Measurements from ENCODE around the gene SDK1. TPM values are rescaled to one million over a fixed set of nuclear protein-coding genes. Genes with fewer than 3 reads are reported as not detected.

SDK1 gene
- total RNA-seq, 1 donor from 2014 or later, result 1.3 TPM

GRCh38 chr7:3879355-3880075 is 578.5 kb downstream of the SDK1 start:
- ChIA-PET CTCF (no interaction called here), POLR2A (no interaction called here)
- Mint-ChIP-seq H3K4me1 (no peaks in the 10 kb centered on the region), H3K9me3 (no peaks in the 10 kb centered on the region), H3K27me3 (no peaks in the 10 kb centered on the region), H3K36me3 (ENCODE audit: low read depth) (no peaks in the 10 kb centered on the region), H3K4me3 (no peak overlapping the region), H3K27ac (no peak overlapping the region)
- DNase-seq, result no peak
- TF ChIP-seq, protein P1, sequence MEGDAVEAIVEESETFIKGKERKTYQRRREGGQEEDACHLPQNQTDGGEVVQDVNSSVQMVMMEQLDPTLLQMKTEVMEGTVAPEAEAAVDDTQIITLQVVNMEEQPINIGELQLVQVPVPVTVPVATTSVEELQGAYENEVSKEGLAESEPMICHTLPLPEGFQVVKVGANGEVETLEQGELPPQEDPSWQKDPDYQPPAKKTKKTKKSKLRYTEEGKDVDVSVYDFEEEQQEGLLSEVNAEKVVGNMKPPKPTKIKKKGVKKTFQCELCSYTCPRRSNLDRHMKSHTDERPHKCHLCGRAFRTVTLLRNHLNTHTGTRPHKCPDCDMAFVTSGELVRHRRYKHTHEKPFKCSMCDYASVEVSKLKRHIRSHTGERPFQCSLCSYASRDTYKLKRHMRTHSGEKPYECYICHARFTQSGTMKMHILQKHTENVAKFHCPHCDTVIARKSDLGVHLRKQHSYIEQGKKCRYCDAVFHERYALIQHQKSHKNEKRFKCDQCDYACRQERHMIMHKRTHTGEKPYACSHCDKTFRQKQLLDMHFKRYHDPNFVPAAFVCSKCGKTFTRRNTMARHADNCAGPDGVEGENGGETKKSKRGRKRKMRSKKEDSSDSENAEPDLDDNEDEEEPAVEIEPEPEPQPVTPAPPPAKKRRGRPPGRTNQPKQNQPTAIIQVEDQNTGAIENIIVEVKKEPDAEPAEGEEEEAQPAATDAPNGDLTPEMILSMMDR (IDR thresholded peaks at IDR 0.05), result no peak
- intact Hi-C loops (cut with micrococcal nuclease), result no loop called here
- no peak for ATAC-seq (ENCODE audit: low read depth)

- H3K9me3 Mint-ChIP-seq, result no peaks in the 10 kb centered on the region
- H3K4me1 Mint-ChIP-seq, result no peaks in the 10 kb centered on the region
- no peak overlapping the region for H3K27ac Mint-ChIP-seq
- POLR2A ChIA-PET, result interaction anchor here (0.7 kb wide), 1 partner anchor 786 kb away, joined by 7 read pairs; no protein-coding TSS in a partner anchor
- CTCF ChIA-PET, result no interaction called here
- ATAC-seq (ENCODE audit: low read depth), result no peak
- intact Hi-C loops (cut with micrococcal nuclease), result no loop called here
- no peaks in the 10 kb centered on the region for H3K27me3 Mint-ChIP-seq
- DNase-seq, result no peak
- no peak overlapping the region for H3K4me3 Mint-ChIP-seq
- H3K36me3 Mint-ChIP-seq (ENCODE audit: low read depth), result no peaks in the 10 kb centered on the region
- TF ChIP-seq, protein P1 (IDR thresholded peaks at IDR 0.05), result no peak
Measured at GRCh38 chr7:3880228-3880987, 579.4 kb downstream of the SDK1 start.

GRCh38 chr7:3882782-3883181 is 581.7 kb downstream of the SDK1 start:
- TF ChIP-seq, protein P1 (IDR thresholded peaks at IDR 0.05), result no peak
- ATAC-seq (ENCODE audit: low read depth) (no peak), DNase-seq (no peak)
- Mint-ChIP-seq H3K4me1 (no peaks in the 10 kb centered on the region), H3K27ac (no peak overlapping the region), H3K4me3 (no peak overlapping the region), H3K36me3 (ENCODE audit: low read depth) (no peaks in the 10 kb centered on the region), H3K9me3 (no peaks in the 10 kb centered on the region), H3K27me3 (no peaks in the 10 kb centered on the region)
- ChIA-PET POLR2A (no interaction called here), CTCF (no interaction called here)
- intact Hi-C loops (cut with micrococcal nuclease), result no loop called here

GRCh38 chr7:3884543-3884942 is 583.5 kb downstream of the SDK1 start:
- intact Hi-C loops (cut with micrococcal nuclease), result no loop called here
- Mint-ChIP-seq H3K36me3 (ENCODE audit: low read depth) (no peaks in the 10 kb centered on the region), H3K4me1 (no peaks in the 10 kb centered on the region), H3K27ac (no peak overlapping the region), H3K27me3 (no peaks in the 10 kb centered on the region), H3K4me3 (no peak overlapping the region), H3K9me3 (no peaks in the 10 kb centered on the region)
- CTCF ChIA-PET, result no interaction called here
- DNase-seq (no peak), ATAC-seq (ENCODE audit: low read depth) (no peak)
- POLR2A ChIA-PET, result no interaction called here
- TF ChIP-seq, protein P1 (IDR thresholded peaks at IDR 0.05), result no peak

DNA sequence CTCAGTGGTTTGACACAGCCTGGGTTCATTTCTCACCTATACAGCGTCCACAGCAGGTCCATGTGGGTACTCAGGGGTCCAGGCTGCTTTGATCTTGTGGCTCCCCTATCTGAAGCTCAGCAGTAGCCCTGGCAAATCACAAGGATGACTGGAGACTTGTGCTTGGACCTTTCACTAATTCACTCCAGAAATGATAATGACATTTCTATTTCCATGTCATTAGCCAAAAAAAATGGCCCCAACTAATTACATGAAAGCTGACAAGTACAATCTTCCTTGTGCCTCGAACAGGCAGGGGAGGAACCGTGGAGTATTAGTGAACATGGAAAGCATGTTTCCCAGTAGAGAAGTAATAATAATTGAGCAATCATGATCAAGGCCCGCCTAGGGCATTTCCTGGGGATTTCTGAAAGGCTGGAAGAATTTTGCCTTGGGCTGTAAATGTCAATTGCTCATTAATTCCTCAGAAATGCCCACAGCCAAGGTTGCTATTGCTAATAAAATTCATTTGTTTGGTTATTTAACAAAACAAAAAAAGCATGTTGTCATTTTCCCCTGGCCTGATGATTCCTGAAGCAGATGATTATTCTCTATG is 586.1 kb downstream of the SDK1 start:
- no peak for ATAC-seq (ENCODE audit: low read depth)
- POLR2A ChIA-PET, result no interaction called here
- Mint-ChIP-seq H3K4me3 (no peak overlapping the region), H3K9me3 (no peaks in the 10 kb centered on the region), H3K36me3 (ENCODE audit: low read depth) (no peaks in the 10 kb centered on the region), H3K27ac (no peak overlapping the region), H3K27me3 (no peaks in the 10 kb centered on the region), H3K4me1 (no peaks in the 10 kb centered on the region)
- TF ChIP-seq, protein P1 (IDR thresholded peaks at IDR 0.05), result no peak
- CTCF ChIA-PET, result no interaction called here
- intact Hi-C loops (cut with micrococcal nuclease), result no loop called here
- no peak for DNase-seq

Measured in activated B cell treated with CpG ODN at 0.5 μM for 24 hours (primary cell).